ENCODE measurements around the gene GPC3. TPM values are rescaled to one million over a fixed set of nuclear protein-coding genes. Genes with fewer than 3 reads are reported as not detected.

GPC3 gene
- total RNA-seq, 1 experiment from 2014 or later = not detected

DNA sequence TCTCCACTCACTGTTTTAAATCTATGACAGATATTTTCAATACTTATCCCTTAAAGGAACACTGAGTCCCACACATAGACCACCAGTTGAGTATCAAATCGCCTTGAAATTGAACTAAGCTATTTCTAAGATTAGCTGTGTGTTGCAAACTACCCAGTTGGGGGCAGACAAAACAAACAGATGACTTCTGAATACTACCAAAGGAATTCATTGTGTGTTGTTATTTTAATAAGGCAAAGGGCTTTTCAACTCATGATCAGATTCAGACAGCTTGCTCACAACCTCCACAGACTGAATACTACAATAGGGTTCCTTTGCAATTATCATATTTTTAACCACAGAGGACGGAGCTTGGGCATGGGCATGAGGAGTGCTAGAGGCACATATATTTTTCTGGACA lies 287.1 kb downstream of the GPC3 start:
- peak; percentile 12 for DNase-seq (ENCODE audit: low read depth)

DNA sequence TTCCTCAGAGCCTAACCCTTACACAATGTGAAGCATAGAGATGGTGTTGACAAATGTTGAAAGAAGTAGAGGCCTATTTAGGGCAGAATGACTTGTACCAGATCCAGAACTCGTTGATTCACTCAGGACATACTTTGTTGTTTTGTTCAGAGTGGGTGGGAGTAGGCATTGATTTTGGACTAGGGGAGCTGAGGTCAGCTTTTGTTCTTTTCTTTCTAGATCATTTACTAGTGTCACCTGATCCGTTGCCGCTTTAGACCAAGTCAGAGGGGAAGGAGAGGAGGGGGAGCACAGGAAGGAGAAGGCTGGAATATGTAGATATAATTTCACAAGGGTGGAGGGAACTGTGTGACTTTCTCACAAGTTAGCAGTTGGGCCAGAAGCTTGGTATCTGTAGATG lies 287.7 kb downstream of the GPC3 start:
- DNase-seq (ENCODE audit: low read depth) = no peak

DNA sequence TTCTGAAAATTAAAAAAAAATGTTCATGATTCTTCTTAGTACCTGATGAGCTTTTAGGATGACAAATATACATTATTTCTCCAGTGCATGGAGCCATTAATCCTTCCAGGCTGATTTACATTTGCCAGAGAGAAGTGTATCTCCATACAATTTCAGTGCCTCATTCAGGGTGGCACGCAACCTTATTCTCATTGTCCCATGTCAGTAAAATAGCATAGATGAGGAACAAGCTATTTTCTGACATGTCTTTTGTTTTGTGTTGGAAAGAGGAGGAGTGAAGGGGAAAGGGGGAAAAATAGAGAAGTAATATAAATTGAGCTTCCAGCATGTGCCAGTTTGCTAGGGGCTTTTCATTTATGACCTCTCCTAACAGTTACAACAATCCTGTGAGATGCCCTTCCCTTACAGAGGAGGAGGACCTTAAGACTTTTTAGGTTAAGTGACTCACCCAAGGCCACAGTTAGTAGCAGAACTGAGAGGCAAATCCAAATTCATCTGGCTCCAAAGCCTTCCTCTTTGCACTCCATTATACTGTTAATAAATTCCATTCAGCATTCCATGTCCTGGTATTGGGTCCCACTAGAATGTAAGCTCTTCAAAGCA lies 295.3 kb downstream of the GPC3 start:
- no peak for DNase-seq (ENCODE audit: low read depth)

DNA sequence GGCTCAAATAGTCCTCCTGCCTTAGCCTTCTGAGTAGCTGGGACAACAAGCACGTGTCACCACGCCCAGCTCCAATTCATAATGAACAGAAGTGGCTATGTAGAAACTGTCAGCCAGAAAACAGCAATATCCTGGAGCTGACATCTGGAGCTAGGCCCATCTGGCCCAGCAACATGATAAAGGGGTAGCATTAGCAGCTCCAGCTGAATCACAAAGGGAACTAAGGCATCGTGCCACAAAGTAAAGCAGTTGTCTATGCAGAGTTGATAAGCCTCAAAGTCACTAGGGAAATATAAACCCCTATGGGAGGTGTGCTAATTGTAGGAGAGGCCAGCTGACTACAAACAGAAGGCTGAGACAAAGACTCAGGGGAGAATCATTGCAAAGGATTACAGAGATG lies 299.6 kb downstream of the GPC3 start:
- DNase-seq (ENCODE audit: low read depth) = no peak

DNA sequence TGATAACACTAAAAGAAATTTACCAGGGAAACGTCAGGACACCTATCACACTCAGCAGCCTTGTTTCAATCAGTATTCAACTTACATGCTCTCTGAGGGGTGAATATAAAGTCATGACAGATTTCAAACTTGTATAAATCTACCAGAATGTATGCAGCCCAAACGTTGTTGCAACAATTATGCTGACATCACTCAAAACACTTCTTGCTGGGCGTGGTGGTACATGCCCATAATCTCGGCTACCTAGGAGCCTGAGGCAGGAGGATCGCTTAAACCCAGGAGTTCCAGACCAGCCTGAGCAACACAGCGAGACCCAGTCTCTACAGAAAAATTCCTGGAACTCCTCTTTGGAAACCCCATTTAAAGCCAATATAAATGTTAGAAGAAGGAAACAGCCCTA lies 303.5 kb downstream of the GPC3 start:
- DNase-seq (ENCODE audit: low read depth) = no peak

DNA sequence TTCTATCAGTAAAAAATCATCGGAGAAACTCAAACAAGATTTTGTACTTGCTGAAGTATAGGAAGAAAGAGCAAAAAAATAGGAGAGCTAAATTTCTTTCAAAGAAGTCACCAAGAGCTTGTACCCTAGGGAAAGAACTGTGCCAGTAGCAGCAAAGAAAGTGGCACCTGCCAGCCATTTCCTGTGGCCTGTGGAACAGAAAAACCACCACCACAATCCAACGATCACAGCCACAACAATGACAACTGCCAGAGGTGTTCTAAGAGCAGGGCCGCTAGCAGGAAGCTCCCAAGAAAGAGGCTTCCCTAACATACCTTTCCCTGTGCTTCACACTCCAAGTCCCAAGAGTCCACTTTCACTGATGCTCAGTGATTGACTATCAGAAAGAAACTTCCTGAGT lies 304.0 kb downstream of the GPC3 start:
- no peak for DNase-seq (ENCODE audit: low read depth)

DNA sequence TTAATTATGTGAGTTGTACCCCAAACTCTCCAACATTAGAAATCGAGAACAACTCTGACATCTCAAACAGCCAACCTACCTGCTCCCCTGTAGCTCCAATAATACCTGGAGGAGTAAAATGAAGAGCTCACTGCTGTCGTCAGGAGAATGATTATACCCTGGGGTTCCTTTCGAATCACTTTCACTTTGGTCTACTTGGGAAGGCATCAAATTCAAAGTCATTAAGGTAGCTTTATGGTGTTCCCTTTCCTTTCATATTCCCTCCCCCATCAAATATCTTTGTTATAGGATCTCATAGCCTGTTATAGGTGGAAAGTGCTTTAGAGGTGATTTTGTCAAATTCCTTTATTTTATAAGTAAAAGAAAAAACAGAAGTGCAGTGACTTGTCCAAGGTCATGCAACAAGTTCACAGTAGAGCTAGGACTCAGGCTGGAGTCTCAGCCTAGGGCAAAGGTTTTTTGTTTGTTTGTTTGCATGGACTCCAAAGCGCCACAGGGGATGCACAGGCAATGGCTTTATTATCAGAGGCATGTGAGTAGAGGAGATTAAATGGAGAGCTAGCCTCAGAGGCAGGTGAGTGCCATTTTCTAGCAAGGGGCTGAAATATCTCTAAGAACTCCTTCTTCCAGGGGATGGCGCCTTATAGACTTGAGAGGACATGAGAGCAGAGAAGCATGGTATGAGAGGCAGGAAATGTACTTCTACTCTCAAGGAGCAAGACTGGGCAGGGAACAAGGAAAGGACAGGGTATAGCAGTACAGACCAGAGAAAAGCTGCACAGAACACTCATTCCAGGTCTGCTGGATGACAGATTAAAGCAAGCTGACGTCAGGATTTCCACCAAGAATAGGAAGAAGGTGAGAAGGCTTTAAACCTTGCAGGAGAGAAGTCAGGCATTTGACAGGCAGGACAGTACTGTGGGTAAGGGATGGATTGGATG lies 308.0 kb downstream of the GPC3 start:
- DNase-seq (ENCODE audit: low read depth) = no peak

DNA sequence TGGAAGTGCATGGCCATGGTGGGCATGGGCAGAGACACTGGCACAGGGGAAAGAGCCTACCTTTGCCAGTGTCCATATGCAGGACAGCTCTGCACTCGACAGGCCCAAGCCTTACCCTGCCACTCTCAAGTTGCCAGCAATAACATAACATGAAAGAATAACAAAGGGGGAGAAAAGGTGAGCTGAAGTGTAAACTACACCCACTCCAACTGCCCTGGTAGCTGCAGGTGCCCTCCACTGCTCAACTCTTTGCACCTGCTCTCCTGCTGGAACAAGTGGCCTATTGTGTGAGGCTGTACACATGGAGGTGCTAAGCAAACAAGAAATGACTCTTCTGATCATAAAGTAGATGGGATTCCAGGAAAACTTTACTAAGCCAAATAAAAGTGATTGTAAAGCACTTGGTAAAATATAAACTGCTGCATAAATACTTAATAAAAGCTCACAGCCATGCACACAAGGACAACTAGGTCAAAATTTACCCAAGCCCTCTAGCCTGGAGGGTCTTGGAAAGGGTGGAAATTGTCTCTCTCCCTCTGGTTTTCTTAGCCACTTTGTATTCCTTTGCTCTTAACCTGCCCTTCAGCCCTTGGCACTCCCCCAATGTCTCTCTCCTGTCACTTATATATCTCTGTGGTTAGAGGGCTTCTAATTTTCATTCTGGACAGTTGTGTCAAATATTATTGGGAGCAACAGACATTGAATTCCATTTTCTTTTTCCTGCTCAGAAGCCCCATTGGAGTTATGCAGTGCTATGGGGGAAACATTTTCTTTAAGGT lies 308.9 kb downstream of the GPC3 start:
- DNase-seq (ENCODE audit: low read depth) = no peak

DNA sequence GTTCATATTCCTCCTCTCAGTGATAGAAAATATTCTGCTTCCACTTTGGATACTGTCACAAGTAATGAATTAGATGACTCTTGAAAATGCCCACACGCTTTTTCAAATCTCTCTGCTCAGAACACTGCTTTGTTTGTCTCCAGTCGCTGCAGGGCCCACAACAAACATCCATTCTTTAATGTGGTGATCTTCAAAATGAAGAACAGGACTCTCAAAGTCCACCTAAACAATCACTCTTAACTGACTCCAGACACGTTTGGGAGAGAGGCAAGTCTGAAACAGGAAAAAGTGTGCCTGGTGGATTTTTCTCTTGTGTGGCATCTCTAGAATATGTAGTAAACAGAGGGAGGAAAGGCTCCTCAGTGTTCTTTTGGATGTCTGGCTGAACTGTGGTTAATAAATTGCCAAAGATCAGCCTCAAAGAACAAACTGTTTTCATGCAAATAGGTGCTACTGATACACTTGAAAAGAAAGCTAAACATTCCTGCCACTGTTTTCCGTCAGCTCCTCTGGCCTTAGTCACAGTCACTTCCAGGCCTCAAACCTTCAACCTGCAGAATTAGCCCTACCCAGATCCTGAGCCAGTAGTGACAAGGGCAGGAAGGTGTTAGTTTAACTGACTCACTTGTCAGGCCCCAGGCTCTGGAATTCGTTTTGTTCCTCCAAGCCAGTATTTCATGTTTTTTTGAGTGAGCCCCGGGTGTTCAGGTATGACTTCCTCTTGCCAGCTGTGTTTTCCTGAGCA lies 310.5 kb downstream of the GPC3 start:
- no peak for DNase-seq (ENCODE audit: low read depth)

DNA sequence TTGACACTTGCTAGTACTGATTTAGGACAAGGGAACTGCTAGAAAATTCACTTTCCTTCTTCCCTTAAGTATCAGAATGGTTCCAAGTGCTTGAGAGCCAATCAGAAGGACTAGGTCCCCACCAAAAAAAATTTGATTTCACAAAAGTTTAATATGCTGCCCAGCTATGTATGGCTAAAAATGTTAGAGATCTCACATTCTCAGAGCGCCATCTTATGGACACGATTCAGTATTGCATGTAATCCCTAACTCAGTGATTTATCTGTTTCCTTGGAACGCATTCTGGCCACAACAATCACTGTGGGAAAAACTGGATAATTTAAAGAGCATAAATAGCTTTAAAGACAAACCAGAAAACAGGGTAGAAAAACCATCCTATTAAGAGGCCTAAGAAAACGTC lies 315.0 kb downstream of the GPC3 start:
- peak; percentile 14 for DNase-seq (ENCODE audit: low read depth)

DNA sequence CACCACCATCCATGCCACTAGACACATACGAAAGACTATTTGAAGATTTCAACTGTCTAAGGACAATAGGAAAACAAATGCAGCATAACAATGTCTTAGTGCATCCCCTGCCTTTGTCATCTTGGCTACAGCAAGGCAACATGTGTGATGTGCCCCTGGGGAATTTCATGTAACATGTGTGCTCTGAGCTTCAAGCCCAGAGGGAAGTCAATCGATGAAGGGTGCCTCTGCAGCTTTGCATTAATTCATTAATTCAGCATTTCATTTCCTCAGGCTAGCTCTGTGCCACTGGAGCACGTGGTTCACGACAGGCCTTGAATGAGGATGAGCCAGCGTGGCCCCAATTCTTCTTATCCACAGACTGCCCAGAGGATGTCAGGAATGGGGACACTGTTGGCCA lies 316.2 kb downstream of the GPC3 start:
- no peak for DNase-seq (ENCODE audit: low read depth)

DNA sequence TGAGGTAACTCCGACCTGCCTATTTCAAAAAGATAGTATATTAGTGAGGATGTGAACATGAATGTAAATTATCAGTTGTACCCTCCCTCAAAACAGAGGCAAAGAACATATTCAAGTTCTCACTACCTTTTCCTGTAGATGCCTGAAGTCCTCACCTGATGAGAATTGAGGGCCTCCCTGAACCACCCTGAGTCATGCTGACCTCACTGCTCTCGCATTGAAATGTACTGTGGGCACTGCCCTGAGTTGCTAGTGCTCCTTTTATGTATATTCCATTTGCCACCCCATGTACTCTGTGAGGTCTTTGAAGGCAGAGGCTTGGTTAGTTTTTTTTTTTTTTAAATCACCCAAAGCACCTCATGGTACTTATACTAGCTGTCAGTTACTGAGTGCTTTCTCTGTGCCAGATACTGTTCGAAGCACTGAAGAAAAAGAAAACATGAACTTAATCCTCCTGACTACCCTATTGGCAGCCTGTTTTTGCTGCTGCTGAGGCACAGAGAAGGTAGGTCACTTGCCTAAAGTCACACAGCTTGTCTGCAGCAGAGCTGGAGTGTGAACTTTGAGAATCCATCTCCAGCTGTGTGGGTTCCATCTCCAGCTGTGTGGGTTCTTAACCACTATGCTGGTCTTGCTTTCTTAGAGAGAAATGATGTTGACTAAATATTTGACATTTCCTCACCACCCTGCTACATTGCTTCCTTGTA lies 317.0 kb downstream of the GPC3 start:
- DNase-seq (ENCODE audit: low read depth) = no peak

DNA sequence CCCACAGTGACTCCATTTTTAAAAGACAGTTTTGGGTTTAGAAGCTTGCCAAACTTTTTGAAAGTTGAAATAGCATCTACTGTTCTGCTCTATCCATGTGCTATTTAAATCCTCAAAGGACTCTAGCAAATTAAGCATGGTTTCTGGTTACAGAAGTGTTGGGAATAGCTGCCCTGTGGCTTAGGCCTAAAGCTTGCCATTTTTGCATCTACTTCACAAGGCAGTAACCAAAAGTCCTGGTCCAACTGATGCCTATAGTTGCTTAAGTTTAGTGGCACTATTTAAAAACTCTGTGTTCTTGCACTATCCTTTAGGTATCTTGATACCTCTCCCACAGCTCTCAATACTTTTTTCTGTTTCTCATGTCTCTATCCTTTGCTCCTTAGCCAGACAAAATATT lies 319.1 kb downstream of the GPC3 start:
- no peak for DNase-seq (ENCODE audit: low read depth)

DNA sequence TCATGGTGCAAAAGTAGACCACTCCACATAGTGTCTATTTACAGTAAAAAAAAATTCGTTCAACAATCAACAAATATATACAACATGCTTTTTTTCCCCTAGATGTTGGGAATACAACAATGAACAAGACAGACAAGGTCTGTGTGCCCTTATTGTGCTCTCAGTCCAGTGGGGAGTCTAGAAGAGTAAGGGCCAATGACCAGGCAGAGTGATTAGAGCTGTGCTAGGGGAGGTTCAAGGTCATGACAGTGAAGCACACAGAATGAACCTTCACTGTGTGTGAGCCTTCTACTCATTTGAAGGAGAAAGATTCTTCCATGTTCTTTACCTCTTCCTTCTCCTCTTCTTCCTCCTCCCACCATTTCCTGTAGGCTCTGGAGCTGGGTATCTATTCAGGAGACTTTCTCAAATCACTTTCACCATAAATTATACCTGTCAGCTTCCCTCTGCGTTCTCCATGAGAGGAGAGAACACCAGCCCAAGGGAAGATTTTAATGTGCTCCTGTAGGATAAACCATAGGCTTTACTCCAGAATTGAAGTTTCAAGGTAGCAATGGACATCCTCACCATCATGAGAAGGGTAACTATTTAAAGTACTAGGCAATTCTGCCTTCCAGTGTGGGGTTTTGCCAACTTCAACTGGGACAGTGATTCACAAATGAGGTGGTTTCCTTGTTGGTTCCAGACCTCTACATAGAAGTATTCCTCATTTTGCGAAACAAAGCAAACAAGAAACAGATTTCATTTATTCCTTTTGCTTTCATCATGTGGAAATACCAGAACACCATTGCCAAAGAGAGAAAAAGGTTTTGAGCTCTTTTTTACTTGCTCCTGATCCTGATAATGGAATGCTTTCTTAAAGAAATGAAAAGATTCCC lies 323.2 kb downstream of the GPC3 start:
- DNase-seq (ENCODE audit: low read depth) = no peak

DNA sequence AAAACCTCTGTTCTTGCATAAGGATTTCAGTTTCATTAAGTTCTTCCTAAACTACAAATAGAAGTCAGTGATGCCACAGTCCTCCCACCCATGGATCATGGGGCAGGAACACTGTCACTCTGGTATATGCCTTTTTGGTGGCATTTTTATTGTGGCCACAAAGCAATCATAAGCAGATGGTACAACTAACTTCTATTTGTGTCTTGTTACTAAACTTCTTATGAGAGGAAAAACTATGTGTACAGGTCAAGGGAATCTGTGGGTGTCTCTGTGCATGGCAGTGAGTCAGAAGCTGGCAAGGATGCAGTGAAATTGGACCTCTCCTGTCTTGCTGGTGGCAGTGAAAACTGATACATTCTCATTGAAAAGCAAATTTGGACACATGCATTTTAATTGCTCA lies 325.1 kb downstream of the GPC3 start:
- peak; percentile 20 for DNase-seq (ENCODE audit: low read depth)

DNA sequence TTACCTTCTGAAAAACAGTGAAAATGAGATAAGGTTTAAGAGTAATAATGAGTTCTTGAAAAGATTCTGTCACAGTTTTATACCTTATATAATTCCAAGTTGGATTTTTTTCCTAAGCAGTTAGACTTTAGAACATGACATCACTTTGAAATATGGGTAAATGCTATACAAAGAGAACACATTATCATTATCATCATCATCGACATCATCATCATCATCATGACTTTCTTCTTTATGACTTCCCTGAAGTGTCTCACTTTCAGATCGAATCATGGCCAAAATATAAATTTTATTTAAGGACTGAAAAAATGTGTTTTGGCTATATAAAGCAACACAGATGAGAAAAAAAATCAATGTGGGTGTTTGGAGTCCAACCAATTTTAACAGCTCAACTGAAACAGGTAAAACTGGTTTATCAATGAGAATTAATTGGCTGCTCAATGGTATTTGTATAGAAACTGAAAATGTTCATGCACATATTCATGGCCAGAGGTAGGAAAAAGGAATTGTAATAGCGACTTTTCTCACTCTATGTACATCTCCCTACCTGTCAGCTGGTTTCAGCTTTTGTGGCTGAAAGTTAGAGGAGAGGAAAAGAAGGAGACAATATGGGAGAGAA lies 327.0 kb downstream of the GPC3 start:
- DNase-seq (ENCODE audit: low read depth) = no peak

DNA sequence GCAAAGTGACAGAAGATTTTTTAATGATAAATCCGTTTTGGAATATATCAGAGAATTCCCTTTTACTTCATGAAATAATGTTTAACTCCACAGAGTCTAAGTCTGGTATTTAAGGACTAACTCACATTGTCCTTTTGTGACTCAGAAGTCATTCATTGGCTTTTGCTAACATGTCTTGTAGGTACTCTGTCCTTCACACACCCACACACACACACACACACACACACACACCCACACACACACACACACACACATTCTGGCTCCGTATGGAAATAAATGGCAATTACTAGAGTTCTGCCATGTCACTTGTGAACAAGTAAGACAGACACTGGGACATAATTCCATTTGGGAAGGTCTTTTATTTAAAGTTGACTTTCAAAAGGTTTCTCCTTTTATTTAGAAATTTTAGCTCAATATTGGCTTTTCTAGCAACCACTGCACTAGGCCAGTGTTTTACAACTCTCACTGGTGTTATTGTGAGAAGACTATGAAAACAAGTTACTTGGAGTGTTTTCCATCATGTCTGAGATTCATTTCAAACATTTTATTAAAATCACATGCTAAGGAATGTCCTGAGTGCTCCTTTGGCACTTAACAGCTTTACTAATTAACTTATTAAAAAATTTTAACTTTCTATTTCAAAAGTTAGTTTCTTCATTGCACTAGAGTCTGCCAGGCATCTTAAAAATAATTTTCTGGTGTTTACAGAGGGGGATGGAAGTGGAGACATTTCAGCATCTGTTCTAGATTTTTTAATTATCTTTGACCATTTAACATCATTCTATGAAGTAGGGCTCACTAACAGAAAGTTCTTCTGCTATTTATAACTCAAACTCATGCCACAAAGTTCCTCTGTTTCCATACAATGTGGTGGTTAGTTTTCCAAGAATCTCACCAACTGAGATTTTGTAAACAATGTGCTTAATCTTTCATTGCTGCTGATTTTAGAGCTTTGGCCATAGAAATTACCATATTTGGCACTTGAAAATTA lies 329.8 kb downstream of the GPC3 start:
- no peak for DNase-seq (ENCODE audit: low read depth)

DNA sequence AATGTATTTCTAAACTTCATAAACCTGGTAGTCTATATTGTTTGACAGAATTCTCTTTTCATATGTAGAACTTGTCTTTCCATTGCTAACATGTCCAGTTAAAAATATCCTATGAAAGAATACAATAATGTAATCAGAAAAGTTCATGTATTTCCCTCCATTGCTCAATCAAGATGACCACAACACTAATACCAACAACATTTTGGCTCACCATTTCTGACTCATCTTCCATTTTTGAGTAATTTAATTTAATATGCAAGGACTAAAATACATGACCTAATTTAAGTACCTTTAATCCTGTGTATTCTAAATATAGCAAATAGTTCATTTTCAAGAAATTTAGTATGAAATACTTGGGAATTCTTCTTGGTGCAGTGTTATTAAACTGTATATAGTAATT lies 330.6 kb downstream of the GPC3 start:
- no peak for DNase-seq (ENCODE audit: low read depth)
